Suprapubic skin (tissue), 4 donors: ENCODE measurements around the gene LTBR. TPM values are rescaled to one million over a fixed set of nuclear protein-coding genes. Genes with fewer than 3 reads are reported as not detected.

Source experiments
- DNase-seq, 2 donors: peaks; one replicate each; pipeline ENCODE4 v3.0.0-alpha.2; 2019; ENCODE audit warnings: low spot score in 2 of 2
- H3K27ac ChIP-seq: fragments of 200-600 bp; sonication (generic); one replicate; pipeline ENCODE4 v1.5.1; 2019
- H3K27me3 ChIP-seq: fragments of 200-600 bp; sonication (generic); one replicate; pipeline ENCODE4 v1.5.1; 2019
- H3K36me3 ChIP-seq: fragments of 200-600 bp; sonication (generic); one replicate; pipeline ENCODE4 v1.5.1; 2019
- H3K4me1 ChIP-seq: fragments of 200-600 bp; sonication (generic); one replicate; pipeline ENCODE4 v1.5.1; 2019
- H3K4me3 ChIP-seq: fragments of 200-600 bp; sonication (generic); one replicate; pipeline ENCODE4 v1.5.1; 2019; ENCODE audit warnings: mild to moderate bottlenecking
- H3K9me3 ChIP-seq: fragments of 200-600 bp; sonication (generic); one replicate; pipeline ENCODE4 v1.5.1; 2019
- CTCF ChIP-seq, 2 donors: fragments of 200-600 bp in 1 of 2; fragments of 450-650 bp in 1 of 2; sonication (generic) in 1 of 2; IDR thresholded peaks; one replicate each; pipeline ENCODE4 v1.5.1; 2016 to 2019; ENCODE audit warnings: antibody characterized with exemption in 2 of 2, mild to moderate bottlenecking in 1 of 2, moderate library complexity in 1 of 2
- EP300 ChIP-seq: sonication (generic); formaldehyde crosslinking; IDR thresholded peaks from one replicate; pipeline ENCODE4 v1.6.1; 2017; ENCODE audit warnings: antibody characterized with exemption
- POLR2A ChIP-seq, 2 donors: fragments of 450-650 bp; IDR thresholded peaks; one replicate each; pipeline ENCODE4 v1.6.1; 2017; ENCODE audit warnings: antibody characterized with exemption in 2 of 2, mild to moderate bottlenecking in 2 of 2, moderate library complexity in 2 of 2
- POLR2AphosphoS5 ChIP-seq, 3 donors: sonication (generic); formaldehyde crosslinking; IDR thresholded peaks; one replicate each; pipeline ENCODE4 v1.6.1; 2017; ENCODE audit warnings: antibody characterized with exemption in 3 of 3
- WGBS: methylation state at CpG from one replicate; pipeline ENCODE4 v1.1.5; 2018; 5-methylcytosine and 5-hydroxymethylcytosine counted together
- total RNA-seq, 4 donors: library from RNA; depleted of rRNA; stranded (reverse); fragments of >200 nt; gene quantifications; one replicate each; pipeline ENCODE4 v1.1.0, GENCODE V29; 2016

LTBR gene
- total RNA-seq, 4 donors from 2014 or later: 157 to 297 (median 204) TPM

- no peaks in the 10 kb centered on the region for H3K4me1 ChIP-seq
- no peak overlapping the region for H3K4me3 ChIP-seq
- H3K36me3 ChIP-seq: no peaks in the 10 kb centered on the region
- DNase-seq: no peak
- no peak overlapping the region for H3K27ac ChIP-seq
- 97% methylated on average over 10 of the region's 10 CpGs for WGBS
- no peaks in the 10 kb centered on the region for H3K27me3 ChIP-seq
- TF ChIP-seq EP300 (no peak), CTCF (IDR thresholded peaks at IDR 0.05) (no peak), POLR2AphosphoS5 (IDR thresholded peaks at IDR 0.05) (no peak), POLR2A (IDR thresholded peaks at IDR 0.05) (no peak)
- no peaks in the 10 kb centered on the region for H3K9me3 ChIP-seq
Observed at GRCh38 chr12:6407236-6407954, 23.4 kb downstream of the LTBR start.

GRCh38 chr12:6416596-6416995 lies 32.6 kb downstream of the LTBR start:
- no peak for DNase-seq
- Histone ChIP-seq H3K4me1 (no peaks in the 10 kb centered on the region), H3K27ac (no peak overlapping the region), H3K27me3 (no peaks in the 10 kb centered on the region), H3K9me3 (no peaks in the 10 kb centered on the region), H3K4me3 (no peak overlapping the region), H3K36me3 (no peaks in the 10 kb centered on the region)
- TF ChIP-seq EP300 (no peak), POLR2A (IDR thresholded peaks at IDR 0.05) (no peak), POLR2AphosphoS5 (IDR thresholded peaks at IDR 0.05) (no peak), CTCF (IDR thresholded peaks at IDR 0.05) (no peak)
- WGBS: 85% methylated on average over 3 of the region's 3 CpGs

GRCh38 chr12:6418796-6419195 lies 34.8 kb downstream of the LTBR start:
- Histone ChIP-seq H3K4me3 (no peak overlapping the region), H3K4me1 (peaks cover 2% of the 10 kb centered on the region), H3K27ac (no peak overlapping the region), H3K27me3 (no peaks in the 10 kb centered on the region), H3K9me3 (no peaks in the 10 kb centered on the region), H3K36me3 (no peaks in the 10 kb centered on the region)
- no peak for DNase-seq
- 87% methylated on average over 6 of the region's 6 CpGs for WGBS
- no peak for TF ChIP-seq EP300
- no peak for TF ChIP-seq CTCF (IDR thresholded peaks at IDR 0.05)
- TF ChIP-seq POLR2A (IDR thresholded peaks at IDR 0.05): no peak
- no peak for TF ChIP-seq POLR2AphosphoS5 (IDR thresholded peaks at IDR 0.05)

- H3K27me3 ChIP-seq: no peaks in the 10 kb centered on the region
- peaks cover 8% of the 10 kb centered on the region for H3K4me1 ChIP-seq
- 64% methylated on average over 4 of the region's 4 CpGs for WGBS
- H3K4me3 ChIP-seq: no peak overlapping the region
- H3K9me3 ChIP-seq: no peaks in the 10 kb centered on the region
- H3K36me3 ChIP-seq: no peaks in the 10 kb centered on the region
- TF ChIP-seq POLR2AphosphoS5 (IDR thresholded peaks at IDR 0.05) (no peak), EP300 (no peak), CTCF (IDR thresholded peaks at IDR 0.05) (no peak), POLR2A (IDR thresholded peaks at IDR 0.05) (no peak)
- H3K27ac ChIP-seq: no peak overlapping the region
- no peak for DNase-seq
Observed at GRCh38 chr12:6420364-6420763, 36.4 kb downstream of the LTBR start.

- Histone ChIP-seq H3K9me3 (no peaks in the 10 kb centered on the region), H3K4me1 (peaks cover 8% of the 10 kb centered on the region), H3K4me3 (no peak overlapping the region), H3K27me3 (no peaks in the 10 kb centered on the region), H3K27ac (no peak overlapping the region), H3K36me3 (no peaks in the 10 kb centered on the region)
- TF ChIP-seq POLR2A (IDR thresholded peaks at IDR 0.05) (no peak), CTCF (IDR thresholded peaks at IDR 0.05) (peak; percentile 83 to 90), POLR2AphosphoS5 (IDR thresholded peaks at IDR 0.05) (peak in 2 of 3 donors; percentile 28 to 74), EP300 (no peak)
- WGBS: 6% methylated on average over 9 of the region's 9 CpGs
- peak; percentile 88 to 92 for DNase-seq
Observed at GRCh38 chr12:6423267-6424007, 39.5 kb downstream of the LTBR start.
